NOMO-1 treated with dmso at 0.1 percent for 144 hours (cell line): ENCODE data around the gene UBA7.
A peak's percentile ranks its signal among the peaks of the same experiment; 100 is the strongest.

Experiments
- DNase-seq: peaks from one replicate; lab custom pipeline; 2025; ENCODE audit not compliant: unreplicated experiment; lab: John Stamatoyannopoulos, UW

Gene UBA7

GRCh38 chr3:49805897-49806701 is 7.7 kb downstream of the UBA7 start:
- peak; percentile 44 for DNase-seq

GRCh38 chr3:49805367-49805782 is 8.4 kb downstream of the UBA7 start:
- DNase-seq, result peak; percentile 60

GRCh38 chr3:49804141-49805041 is 9.4 kb downstream of the UBA7 start:
- no peak for DNase-seq

GRCh38 chr3:49803465-49804140 is 10.2 kb downstream of the UBA7 start:
- peak; percentile 39 for DNase-seq

GRCh38 chr3:49802719-49803464 is 10.9 kb downstream of the UBA7 start, which contains the start of gene INKA1:
Gene INKA1, plus strand, starts transcription at chr3:49803261. Its CDS starts 132 bp downstream, at chr3:49803393.
- DNase-seq, result peak; percentile 86

GRCh38 chr3:49801160-49801559 is 12.6 kb downstream of the UBA7 start:
- DNase-seq, result no peak

- DNase-seq, result no peak
These were observed 14.0 kb downstream of the UBA7 start, which contains the start of gene CDHR4 for GRCh38 chr3:49799761-49800160. Gene CDHR4, minus strand, starts transcription at chr3:49799873. Its CDS starts 61 bp downstream, at chr3:49799812.

GRCh38 chr3:49799105-49799504 is 14.6 kb downstream of the UBA7 start:
- DNase-seq, result no peak

- DNase-seq, result no peak
These were observed 18.5 kb downstream of the UBA7 start for GRCh38 chr3:49794926-49795905.

- no peak for DNase-seq
These were observed 19.3 kb downstream of the UBA7 start for GRCh38 chr3:49794431-49794830.

GRCh38 chr3:49793486-49794085 is 20.2 kb downstream of the UBA7 start:
- no peak for DNase-seq

GRCh38 chr3:49792371-49793150 is 21.2 kb downstream of the UBA7 start:
- no peak for DNase-seq

GRCh38 chr3:49791571-49791970 is 22.2 kb downstream of the UBA7 start:
- DNase-seq, result no peak

GRCh38 chr3:49790626-49791411 is 22.9 kb downstream of the UBA7 start:
- DNase-seq, result no peak

GRCh38 chr3:49788056-49788455 is 25.7 kb downstream of the UBA7 start:
- DNase-seq, result no peak

GRCh38 chr3:49787536-49787935 is 26.2 kb downstream of the UBA7 start:
- no peak for DNase-seq

- DNase-seq, result no peak
These were observed 26.6 kb downstream of the UBA7 start for GRCh38 chr3:49787182-49787464.
